Breast epithelium (tissue), 4 donors: ENCODE data around the gene CDK10. TPM values are rescaled to one million over a fixed set of nuclear protein-coding genes. Genes with fewer than 3 reads are reported as not detected.

Source experiments
- DNase-seq, 2 donors: peaks; one replicate each; pipeline ENCODE4 v3.0.0-alpha.2; 2019; ENCODE audit warnings: low spot score in 2 of 2
- H3K27ac ChIP-seq, 2 donors: fragments of 200-600 bp; sonication (generic) in 1 of 2; one replicate each; pipeline ENCODE4 v1.5.1; 2016 to 2019; ENCODE audit warnings: mild to moderate bottlenecking in 1 of 2
- H3K27me3 ChIP-seq, 2 donors: fragments of 200-600 bp; sonication (generic) in 1 of 2; one replicate each; pipeline versions ENCODE4 v1.5.1 to v1.6.0; 2017 to 2019; ENCODE audit warnings: control low read depth in 1 of 2, mild to moderate bottlenecking in 1 of 2
- H3K36me3 ChIP-seq: fragments of 200-600 bp; one replicate; pipeline ENCODE4 v1.5.1; 2019
- H3K4me1 ChIP-seq, 2 donors: fragments of 200-600 bp; sonication (generic); one replicate each; pipeline ENCODE4 v1.5.1; 2016 to 2019; ENCODE audit warnings: control low read depth in 1 of 2
- H3K4me3 ChIP-seq, 3 donors: fragments of 200-600 bp; sonication (generic); 1 replicate in 2 of 3; 2 replicates in 1 of 3; pipeline ENCODE4 v1.5.1; 2016 to 2019; ENCODE audit warnings: mild to moderate bottlenecking in 3 of 3, moderate library complexity in 2 of 3
- H3K9me3 ChIP-seq, 2 donors: fragments of 200-600 bp; sonication (generic) in 1 of 2; one replicate each; pipeline ENCODE4 v1.5.1; 2016 to 2019; ENCODE audit warnings: control low read depth in 1 of 2
- POLR2A ChIP-seq: fragments of 450-650 bp; IDR thresholded peaks from one replicate; pipeline ENCODE4 v1.6.1; 2016; ENCODE audit warnings: antibody characterized with exemption, mild to moderate bottlenecking, moderate library complexity
- POLR2AphosphoS5 ChIP-seq, 3 donors: sonication (generic); formaldehyde crosslinking; IDR thresholded peaks; one replicate each; pipeline ENCODE4 v1.6.1; 2017; ENCODE audit warnings: antibody characterized with exemption in 3 of 3
- intact Hi-C: fragments of 100-400 bp; cut with DNase I; formaldehyde crosslinking; loops from one replicate; pipeline ENCODE4 v1.15.1; 2023; ENCODE audit warnings: low total_unique reads
- total RNA-seq, 3 donors: library from RNA; depleted of rRNA; stranded (reverse); fragments of >200 nt; gene quantifications; one replicate each; pipeline ENCODE4 v1.1.0, GENCODE V29; 2016
- TF ChIP-seq, protein P1 (sequence below), 3 donors: fragments of 450-650 bp; IDR thresholded peaks; one replicate each; pipeline ENCODE4 v1.5.1; 2016 to 2017; ENCODE audit warnings: antibody characterized with exemption in 3 of 3, mild to moderate bottlenecking in 3 of 3, moderate library complexity in 3 of 3

CDK10 gene
- total RNA-seq, 3 donors from 2014 or later = 31.2 to 84.9 (median 67.2) TPM

GRCh38 chr16:89701425-89702406, 15.2 kb downstream of the CDK10 start, which contains the start of gene SPATA2L:
TSS of gene SPATA2L (minus strand) at chr16:89701705. CDS start at chr16:89701232, 473 bp downstream.
- Histone ChIP-seq H3K4me3 (peak within 1 kb of the TSS; percentile 61 to 75 (median 71)), H3K36me3 (no peaks in the 10 kb centered on the region), H3K4me1 (no peaks in the 10 kb centered on the region), H3K27ac (peak within 1 kb of the TSS; percentile 80 to 96), H3K27me3 (no peaks in the 10 kb centered on the region), H3K9me3 (no peaks in the 10 kb centered on the region)
- DNase-seq = peak; percentile 95 to 96
- intact Hi-C loops = no loop called here
- TF ChIP-seq POLR2AphosphoS5 (IDR thresholded peaks at IDR 0.05) (peak; percentile 63 to 86 (median 77)), POLR2A (peak; percentile 62)
- TF ChIP-seq, protein P1, sequence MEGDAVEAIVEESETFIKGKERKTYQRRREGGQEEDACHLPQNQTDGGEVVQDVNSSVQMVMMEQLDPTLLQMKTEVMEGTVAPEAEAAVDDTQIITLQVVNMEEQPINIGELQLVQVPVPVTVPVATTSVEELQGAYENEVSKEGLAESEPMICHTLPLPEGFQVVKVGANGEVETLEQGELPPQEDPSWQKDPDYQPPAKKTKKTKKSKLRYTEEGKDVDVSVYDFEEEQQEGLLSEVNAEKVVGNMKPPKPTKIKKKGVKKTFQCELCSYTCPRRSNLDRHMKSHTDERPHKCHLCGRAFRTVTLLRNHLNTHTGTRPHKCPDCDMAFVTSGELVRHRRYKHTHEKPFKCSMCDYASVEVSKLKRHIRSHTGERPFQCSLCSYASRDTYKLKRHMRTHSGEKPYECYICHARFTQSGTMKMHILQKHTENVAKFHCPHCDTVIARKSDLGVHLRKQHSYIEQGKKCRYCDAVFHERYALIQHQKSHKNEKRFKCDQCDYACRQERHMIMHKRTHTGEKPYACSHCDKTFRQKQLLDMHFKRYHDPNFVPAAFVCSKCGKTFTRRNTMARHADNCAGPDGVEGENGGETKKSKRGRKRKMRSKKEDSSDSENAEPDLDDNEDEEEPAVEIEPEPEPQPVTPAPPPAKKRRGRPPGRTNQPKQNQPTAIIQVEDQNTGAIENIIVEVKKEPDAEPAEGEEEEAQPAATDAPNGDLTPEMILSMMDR (IDR thresholded peaks at IDR 0.05) = no peak

GRCh38 chr16:89704281-89704680, 17.8 kb downstream of the CDK10 start:
- no peak for DNase-seq
- no peaks in the 10 kb centered on the region for H3K36me3 ChIP-seq
- H3K9me3 ChIP-seq = no peaks in the 10 kb centered on the region
- H3K4me3 ChIP-seq = no peak overlapping the region
- H3K27ac ChIP-seq = no peak overlapping the region
- TF ChIP-seq POLR2A (no peak), POLR2AphosphoS5 (IDR thresholded peaks at IDR 0.05) (no peak)
- TF ChIP-seq, protein P1 (IDR thresholded peaks at IDR 0.05) = no peak
- intact Hi-C loops = no loop called here
- no peaks in the 10 kb centered on the region for H3K27me3 ChIP-seq
- no peaks in the 10 kb centered on the region for H3K4me1 ChIP-seq

- TF ChIP-seq POLR2AphosphoS5 (IDR thresholded peaks at IDR 0.05) (no peak), POLR2A (no peak)
- TF ChIP-seq, protein P1 (IDR thresholded peaks at IDR 0.05) = no peak
- H3K4me1 ChIP-seq = no peaks in the 10 kb centered on the region
- no peaks in the 10 kb centered on the region for H3K9me3 ChIP-seq
- no peak for DNase-seq
- H3K36me3 ChIP-seq = no peaks in the 10 kb centered on the region
- no peak overlapping the region for H3K4me3 ChIP-seq
- intact Hi-C loops = no loop called here
- no peaks in the 10 kb centered on the region for H3K27me3 ChIP-seq
- H3K27ac ChIP-seq = no peak overlapping the region
These were observed 18.5 kb downstream of the CDK10 start for GRCh38 chr16:89705006-89705405.

- no peaks in the 10 kb centered on the region for H3K4me1 ChIP-seq
- intact Hi-C loops = no loop called here
- no peak for DNase-seq
- no peak overlapping the region for H3K27ac ChIP-seq
- H3K27me3 ChIP-seq = no peaks in the 10 kb centered on the region
- TF ChIP-seq, protein P1 (IDR thresholded peaks at IDR 0.05) = no peak
- no peak for TF ChIP-seq POLR2A
- TF ChIP-seq POLR2AphosphoS5 (IDR thresholded peaks at IDR 0.05) = no peak
- no peaks in the 10 kb centered on the region for H3K36me3 ChIP-seq
- peak overlapping the region in 1 of 3 donors; percentile 7 for H3K4me3 ChIP-seq
- H3K9me3 ChIP-seq = no peaks in the 10 kb centered on the region
These were observed 20.2 kb downstream of the CDK10 start for GRCh38 chr16:89706518-89707260.
